ENCODE data around the gene MRPS10. TPM values are rescaled to one million over a fixed set of nuclear protein-coding genes. Genes with fewer than 3 reads are reported as not detected.

The MRPS10 gene
- total RNA-seq, 2 donors from 2014 or later, result 23.9 to 42.3 TPM

GRCh38 chr6:42251500-42251899, 33.8 kb upstream of the MRPS10 start:
- no peaks in the 10 kb centered on the region for H3K4me1 Mint-ChIP-seq
- no peaks in the 10 kb centered on the region for H3K9me3 Mint-ChIP-seq

GRCh38 chr6:42250274-42250931, 32.7 kb upstream of the MRPS10 start:
- Mint-ChIP-seq H3K27me3 (no peaks in the 10 kb centered on the region), H3K4me3 (no peak overlapping the region), H3K4me1 (no peaks in the 10 kb centered on the region), H3K36me3 (ENCODE audit: low read depth) (peaks cover 40% of the 10 kb centered on the region), H3K27ac (no peak overlapping the region), H3K9me3 (no peaks in the 10 kb centered on the region)
- ATAC-seq (replicated peaks), result no peak

More at GRCh38 chr6:42251500-42251899, 33.8 kb upstream of the MRPS10 start:
- peak overlapping the region; percentile 35 for H3K27ac Mint-ChIP-seq
- H3K27me3 Mint-ChIP-seq, result no peaks in the 10 kb centered on the region
- no peak overlapping the region for H3K4me3 Mint-ChIP-seq
- H3K36me3 Mint-ChIP-seq (ENCODE audit: low read depth), result peaks cover 41% of the 10 kb centered on the region
- no peak for ATAC-seq (replicated peaks)

- Mint-ChIP-seq H3K4me3 (no peak overlapping the region), H3K36me3 (ENCODE audit: low read depth) (peaks cover 48% of the 10 kb centered on the region), H3K9me3 (no peaks in the 10 kb centered on the region), H3K27ac (no peak overlapping the region), H3K4me1 (no peaks in the 10 kb centered on the region), H3K27me3 (no peaks in the 10 kb centered on the region)
- ATAC-seq (replicated peaks), result no peak
Observed at GRCh38 chr6:42249279-42249678, 31.6 kb upstream of the MRPS10 start.

DNA sequence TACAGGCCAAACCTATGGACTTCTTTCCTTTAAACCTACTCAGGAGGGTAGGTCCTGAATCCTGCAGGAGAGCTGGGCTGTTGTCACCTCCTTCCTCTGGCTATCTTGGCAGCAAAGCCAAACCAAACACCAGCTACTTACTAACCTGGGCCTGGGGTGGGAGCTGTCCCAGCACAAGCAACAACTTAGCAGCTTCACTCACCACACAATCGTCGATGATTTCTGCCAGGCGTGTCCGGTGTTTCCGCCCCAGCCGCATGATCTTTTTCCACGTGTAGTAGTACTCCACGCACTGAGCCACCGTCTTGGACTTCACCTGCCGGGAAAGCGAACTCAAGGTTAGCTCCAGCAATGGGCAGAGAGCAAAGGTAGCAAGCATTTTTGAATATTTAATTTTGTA, 25.4 kb upstream of the MRPS10 start:
- ATAC-seq (replicated peaks), result no peak
- Mint-ChIP-seq H3K4me3 (no peak overlapping the region), H3K4me1 (no peaks in the 10 kb centered on the region), H3K27me3 (no peaks in the 10 kb centered on the region), H3K27ac (no peak overlapping the region), H3K36me3 (ENCODE audit: low read depth) (peaks cover 78% of the 10 kb centered on the region), H3K9me3 (no peaks in the 10 kb centered on the region)

GRCh38 chr6:42241915-42242314, 24.3 kb upstream of the MRPS10 start:
- no peak overlapping the region for H3K4me3 Mint-ChIP-seq
- no peaks in the 10 kb centered on the region for H3K4me1 Mint-ChIP-seq
- no peak for ATAC-seq (replicated peaks)
- H3K27me3 Mint-ChIP-seq, result no peaks in the 10 kb centered on the region
- no peak overlapping the region for H3K27ac Mint-ChIP-seq
- no peaks in the 10 kb centered on the region for H3K9me3 Mint-ChIP-seq
- H3K36me3 Mint-ChIP-seq (ENCODE audit: low read depth), result peaks cover 86% of the 10 kb centered on the region

- Mint-ChIP-seq H3K9me3 (no peaks in the 10 kb centered on the region), H3K36me3 (ENCODE audit: low read depth) (peaks cover 85% of the 10 kb centered on the region), H3K4me1 (peaks cover 6% of the 10 kb centered on the region), H3K27me3 (no peaks in the 10 kb centered on the region), H3K4me3 (no peak overlapping the region), H3K27ac (peak overlapping the region; percentile 64)
- no peak for ATAC-seq (replicated peaks)
Observed at GRCh38 chr6:42239736-42240375, 22.2 kb upstream of the MRPS10 start.

- Mint-ChIP-seq H3K9me3 (no peaks in the 10 kb centered on the region), H3K27me3 (no peaks in the 10 kb centered on the region), H3K27ac (peak overlapping the region; percentile 64), H3K4me1 (peaks cover 6% of the 10 kb centered on the region), H3K36me3 (ENCODE audit: low read depth) (peaks cover 79% of the 10 kb centered on the region), H3K4me3 (no peak overlapping the region)
- ATAC-seq (replicated peaks), result no peak
Observed at GRCh38 chr6:42239333-42239732, 21.7 kb upstream of the MRPS10 start.

GRCh38 chr6:42237857-42238256, 20.2 kb upstream of the MRPS10 start:
- H3K9me3 Mint-ChIP-seq, result no peaks in the 10 kb centered on the region
- H3K27me3 Mint-ChIP-seq, result no peaks in the 10 kb centered on the region
- peaks cover 65% of the 10 kb centered on the region for H3K36me3 Mint-ChIP-seq (ENCODE audit: low read depth)
- peak overlapping the region; percentile 85 for H3K27ac Mint-ChIP-seq
- peaks cover 6% of the 10 kb centered on the region for H3K4me1 Mint-ChIP-seq
- no peak for ATAC-seq (replicated peaks)
- H3K4me3 Mint-ChIP-seq, result no peak overlapping the region

GRCh38 chr6:42236682-42237473, 19.2 kb upstream of the MRPS10 start:
- H3K27ac Mint-ChIP-seq, result peak overlapping the region; percentile 85

GRCh38 chr6:42236030-42236429, 18.4 kb upstream of the MRPS10 start:
- H3K4me1 Mint-ChIP-seq, result peaks cover 6% of the 10 kb centered on the region
- H3K27me3 Mint-ChIP-seq, result no peaks in the 10 kb centered on the region
- no peak for ATAC-seq (replicated peaks)
- peak overlapping the region; percentile 85 for H3K27ac Mint-ChIP-seq
- H3K9me3 Mint-ChIP-seq, result no peaks in the 10 kb centered on the region
- H3K4me3 Mint-ChIP-seq, result peak overlapping the region; percentile 45
- H3K36me3 Mint-ChIP-seq (ENCODE audit: low read depth), result peaks cover 62% of the 10 kb centered on the region

More at GRCh38 chr6:42236682-42237473, 19.2 kb upstream of the MRPS10 start:
- Mint-ChIP-seq H3K9me3 (no peaks in the 10 kb centered on the region), H3K36me3 (ENCODE audit: low read depth) (peaks cover 65% of the 10 kb centered on the region), H3K4me1 (peaks cover 6% of the 10 kb centered on the region), H3K27me3 (no peaks in the 10 kb centered on the region), H3K4me3 (peak overlapping the region; percentile 45)
- peak; percentile 82 for ATAC-seq (replicated peaks)

DNA sequence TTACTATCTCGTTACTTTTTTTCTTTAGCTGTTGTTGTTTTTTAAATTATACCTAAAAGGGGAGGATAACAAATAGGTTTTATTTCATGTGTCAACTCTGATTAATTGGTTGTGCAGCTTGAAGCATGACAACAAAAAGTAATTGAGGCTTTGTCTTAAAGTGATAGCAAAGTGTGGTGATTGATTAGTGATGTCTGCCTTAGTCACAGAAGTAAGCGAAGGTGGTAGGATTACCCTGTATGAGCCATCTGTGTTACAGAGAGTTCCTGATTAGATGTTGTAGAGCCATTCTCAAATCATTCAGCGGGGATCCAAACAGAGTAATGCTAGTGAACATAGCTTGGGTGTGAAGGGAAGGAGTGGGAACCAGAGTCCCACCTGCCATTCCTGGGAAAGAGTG, 14.4 kb upstream of the MRPS10 start:
- Mint-ChIP-seq H3K27me3 (no peaks in the 10 kb centered on the region), H3K36me3 (ENCODE audit: low read depth) (peaks cover 44% of the 10 kb centered on the region), H3K4me3 (no peak overlapping the region), H3K9me3 (no peaks in the 10 kb centered on the region), H3K4me1 (peaks cover 6% of the 10 kb centered on the region), H3K27ac (peak overlapping the region; percentile 49)
- no peak for ATAC-seq (replicated peaks)

- H3K9me3 Mint-ChIP-seq, result no peaks in the 10 kb centered on the region
- no peak overlapping the region for H3K4me3 Mint-ChIP-seq
- no peaks in the 10 kb centered on the region for H3K27me3 Mint-ChIP-seq
- H3K27ac Mint-ChIP-seq, result no peak overlapping the region
- no peaks in the 10 kb centered on the region for H3K4me1 Mint-ChIP-seq
- ATAC-seq (replicated peaks), result no peak
- peaks cover 30% of the 10 kb centered on the region for H3K36me3 Mint-ChIP-seq (ENCODE audit: low read depth)
Observed at GRCh38 chr6:42230345-42231321, 13.0 kb upstream of the MRPS10 start.

GRCh38 chr6:42229506-42230119, 12.0 kb upstream of the MRPS10 start:
- peaks cover 2% of the 10 kb centered on the region for H3K4me1 Mint-ChIP-seq
- H3K36me3 Mint-ChIP-seq (ENCODE audit: low read depth), result peaks cover 29% of the 10 kb centered on the region
- no peaks in the 10 kb centered on the region for H3K27me3 Mint-ChIP-seq
- H3K27ac Mint-ChIP-seq, result peak overlapping the region; percentile 65
- no peak overlapping the region for H3K4me3 Mint-ChIP-seq
- ATAC-seq (replicated peaks), result no peak
- no peaks in the 10 kb centered on the region for H3K9me3 Mint-ChIP-seq
